HG03575 (cell line): Measurements from ENCODE around the gene ATP23.

ENCODE experiments used
- ATAC-seq: cut with Tn5 transposase; IDR thresholded peaks from one replicate; pipeline ENCODE4 v1.9.1; 2021; ENCODE audit not compliant: unreplicated experiment, insufficient number of reproducible peaks, low FRiP score; ENCODE audit errors: extremely low read depth

Gene ATP23, protein sequence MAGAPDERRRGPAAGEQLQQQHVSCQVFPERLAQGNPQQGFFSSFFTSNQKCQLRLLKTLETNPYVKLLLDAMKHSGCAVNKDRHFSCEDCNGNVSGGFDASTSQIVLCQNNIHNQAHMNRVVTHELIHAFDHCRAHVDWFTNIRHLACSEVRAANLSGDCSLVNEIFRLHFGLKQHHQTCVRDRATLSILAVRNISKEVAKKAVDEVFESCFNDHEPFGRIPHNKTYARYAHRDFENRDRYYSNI

DNA sequence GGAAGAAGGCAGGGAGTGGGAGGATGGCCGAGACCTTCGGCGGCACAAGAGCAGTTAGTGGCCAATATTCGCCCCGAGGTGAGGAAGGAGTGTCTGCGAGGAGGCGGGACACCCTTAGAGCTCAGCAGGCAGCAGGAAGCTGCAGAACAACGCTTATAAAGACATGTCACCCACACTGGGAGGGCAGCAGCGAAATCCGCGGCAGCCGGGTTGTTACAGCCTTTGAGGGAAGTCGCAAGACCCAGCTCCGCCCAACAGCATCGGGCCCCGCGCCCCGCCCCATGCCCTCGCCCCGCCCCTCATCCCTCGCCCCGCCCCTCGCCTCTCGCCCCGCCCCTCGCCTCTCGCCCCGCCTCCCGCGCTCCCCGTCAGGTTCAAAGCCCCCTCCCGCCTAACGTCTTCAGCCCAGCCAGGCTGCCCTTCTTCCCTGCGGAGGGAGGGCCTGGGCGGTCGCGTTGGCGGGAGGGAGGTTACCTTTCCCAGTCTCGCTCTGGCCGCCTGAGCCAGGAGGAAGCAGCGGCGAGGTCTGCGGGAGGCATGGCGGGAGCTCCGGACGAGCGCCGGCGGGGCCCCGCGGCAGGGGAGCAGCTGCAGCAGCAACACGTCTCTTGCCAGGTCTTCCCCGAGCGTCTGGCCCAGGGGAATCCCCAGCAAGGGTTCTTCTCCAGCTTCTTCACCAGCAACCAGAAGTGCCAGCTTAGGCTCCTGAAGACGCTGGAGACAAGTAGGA lies at the start of gene ATP23:
Gene ATP23, plus strand, starts transcription at position 403 of the 730 bp plus-strand sequence. Its CDS starts 135 bp downstream, at position 538.
- peak; percentile 85 for ATAC-seq

DNA sequence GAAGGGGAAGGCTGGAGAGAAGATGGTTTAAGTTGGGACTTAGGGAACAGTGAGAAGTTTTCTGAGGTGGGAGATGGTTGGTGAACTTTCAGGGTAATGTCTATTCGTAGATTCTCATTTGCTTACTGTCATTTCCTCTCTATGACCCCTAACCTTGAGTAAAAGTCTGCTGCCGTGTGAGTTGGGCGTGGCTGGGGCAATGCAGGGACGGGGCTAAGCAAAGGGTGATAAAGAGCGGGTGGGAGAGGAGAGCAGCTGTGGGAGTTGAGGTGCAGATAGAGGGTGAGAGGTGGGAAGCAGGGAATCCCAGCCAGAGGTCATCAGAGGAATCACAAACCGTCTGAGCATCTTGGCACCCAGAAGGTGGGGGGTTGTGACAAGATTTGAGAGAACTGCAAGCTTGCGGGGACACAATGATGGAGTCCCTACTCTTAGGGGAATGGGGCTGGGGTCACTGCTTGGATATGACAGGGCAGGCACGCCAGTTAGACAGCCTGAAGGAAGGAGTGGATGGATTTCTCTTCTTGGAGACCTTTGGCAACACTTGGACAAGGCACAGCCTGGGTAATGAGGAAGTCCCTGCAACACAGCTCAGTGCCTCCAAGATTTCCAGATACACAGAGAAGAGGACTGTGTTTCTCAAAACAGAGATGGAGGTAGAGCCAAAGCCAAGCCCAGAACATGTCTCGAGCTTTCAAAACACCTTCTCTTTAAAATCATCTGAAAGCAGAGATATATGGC lies 49.0 kb upstream of the ATP23 start:
- no peak for ATAC-seq

DNA sequence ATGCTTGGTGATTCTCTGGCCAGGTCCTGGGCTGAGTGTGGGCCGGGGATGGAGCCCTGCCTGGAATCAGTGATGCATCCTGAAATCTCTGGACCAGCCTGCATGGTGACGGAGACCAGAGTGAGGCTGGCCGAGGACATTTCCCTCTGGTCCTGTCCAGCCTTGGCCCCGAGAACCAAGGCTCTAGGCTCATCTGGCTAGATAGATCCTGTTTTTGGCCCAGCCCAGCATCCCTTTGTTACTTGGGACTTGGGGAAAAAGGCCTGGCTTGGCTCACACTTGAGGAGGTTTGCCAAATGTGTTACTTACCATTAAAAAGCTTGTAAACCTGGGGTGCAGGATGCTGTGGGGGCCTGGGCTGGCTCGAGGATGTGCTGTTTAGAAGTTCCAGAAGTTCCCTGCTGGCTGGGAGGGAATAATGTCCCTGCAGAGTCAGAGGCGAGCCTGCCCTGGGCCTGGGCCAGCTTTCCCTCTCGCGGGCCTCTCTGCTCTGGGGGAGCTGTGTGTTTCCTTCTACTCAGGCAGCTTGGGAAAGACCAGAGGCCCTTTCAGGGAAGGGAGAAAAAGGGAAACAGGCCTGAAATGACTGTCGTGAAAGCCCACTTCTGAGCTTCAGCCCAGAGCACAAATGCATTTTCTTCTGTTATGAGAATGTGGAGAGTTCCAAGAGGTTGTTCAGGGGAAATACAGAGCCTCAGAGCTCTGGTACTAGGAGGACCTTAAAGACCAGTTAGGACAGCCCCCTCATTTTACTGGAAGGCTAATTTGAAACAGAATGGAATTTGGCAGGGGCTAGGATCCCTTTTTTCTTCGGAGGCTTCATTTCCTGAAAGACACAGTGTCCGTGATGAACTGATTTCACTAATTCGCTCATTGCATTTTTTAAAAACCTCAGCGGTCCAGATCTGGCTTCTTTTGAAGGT lies 47.7 kb upstream of the ATP23 start:
- ATAC-seq, result no peak

DNA sequence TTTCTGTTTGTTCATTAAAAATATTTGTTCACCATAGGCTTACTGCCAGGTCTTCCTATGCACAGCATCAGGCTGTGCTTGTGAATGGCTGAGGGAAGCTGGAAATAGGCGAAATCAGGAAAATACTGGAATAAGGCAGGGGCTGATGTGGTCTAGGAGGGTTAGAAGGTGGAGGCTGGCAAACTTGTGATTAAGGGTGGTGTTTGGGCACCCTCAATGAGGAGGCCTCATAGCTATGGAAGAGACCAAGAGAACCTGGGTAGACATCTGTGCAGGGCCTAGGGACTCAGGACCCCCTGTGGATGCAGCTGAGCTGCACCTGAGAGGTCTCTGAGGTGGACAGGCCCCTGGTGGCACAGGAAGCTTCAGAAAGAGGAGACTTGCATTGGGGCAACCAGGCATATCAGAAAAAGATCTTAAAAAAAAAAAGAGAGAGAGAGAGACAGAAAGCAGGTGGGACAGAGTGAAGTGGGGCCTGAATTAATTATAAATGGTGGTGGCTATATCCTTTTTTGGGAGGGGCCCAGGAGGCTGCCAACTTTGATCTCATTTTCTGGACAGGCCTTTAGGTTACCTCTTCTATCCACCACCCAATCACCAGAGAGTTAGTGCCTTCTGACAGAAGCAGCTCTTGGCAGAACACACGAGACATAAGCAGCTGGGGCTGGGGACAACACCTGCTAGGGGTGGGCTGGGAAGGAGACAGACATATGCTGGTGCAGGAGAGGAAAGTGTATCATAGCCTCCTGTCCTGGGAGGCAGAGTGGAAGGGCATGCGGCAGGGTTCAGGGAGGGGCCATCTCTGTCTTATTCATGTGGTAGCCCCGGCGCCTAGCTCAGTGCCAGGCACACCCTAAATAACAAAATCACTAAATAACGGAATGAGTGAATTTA lies 46.7 kb upstream of the ATP23 start:
- ATAC-seq, result no peak

DNA sequence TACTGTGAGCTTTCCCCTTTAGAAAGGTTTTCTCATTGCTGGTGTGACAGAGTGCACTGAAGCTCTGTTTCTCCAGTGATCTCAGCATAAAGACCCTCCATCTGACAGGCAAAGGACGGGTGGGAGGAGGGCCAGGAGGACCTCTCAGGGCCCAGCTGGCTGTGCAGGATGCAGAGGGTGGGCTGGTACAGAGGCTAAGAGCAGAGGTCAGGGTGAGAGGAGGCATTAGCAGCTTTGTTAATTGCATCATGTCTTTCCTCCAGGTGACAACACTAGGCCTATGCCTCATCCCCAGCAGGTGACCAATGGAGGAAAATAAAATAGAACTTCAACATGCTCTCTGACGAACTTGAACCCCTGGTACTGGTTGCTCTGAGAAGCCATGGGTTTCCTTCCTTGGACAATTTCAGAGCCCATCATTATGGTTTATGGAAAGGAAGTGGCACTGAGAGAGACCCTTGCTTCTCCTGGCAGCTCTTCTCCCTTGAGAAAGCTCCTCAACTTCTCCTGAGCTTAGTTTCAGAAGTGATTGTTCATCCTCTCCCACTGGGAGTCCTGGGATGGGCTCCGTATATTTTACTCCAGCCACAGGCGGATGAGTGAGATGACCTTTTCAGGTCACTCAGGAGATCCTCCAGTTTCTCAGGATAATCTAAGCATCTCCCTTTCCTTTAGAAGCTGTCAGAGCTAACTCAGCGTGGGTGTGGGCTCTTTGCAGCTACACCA lies 45.8 kb upstream of the ATP23 start:
- ATAC-seq, result no peak

DNA sequence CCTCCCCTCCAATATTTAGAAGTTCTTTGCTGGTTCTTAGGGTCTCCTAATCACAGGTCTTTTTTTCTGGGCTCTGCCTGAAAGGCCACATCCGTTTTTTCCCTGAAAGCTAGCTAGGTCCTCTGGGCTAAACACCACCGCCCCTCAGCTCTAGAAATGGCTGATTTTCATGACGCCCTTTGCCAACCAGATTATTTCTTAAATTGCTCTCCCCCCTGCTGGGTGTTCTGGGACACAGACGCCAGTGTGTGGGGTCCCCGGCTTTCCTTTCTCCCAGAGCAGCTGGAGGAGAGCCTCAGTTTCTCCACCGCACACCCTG lies 45.3 kb upstream of the ATP23 start:
- no peak for ATAC-seq

DNA sequence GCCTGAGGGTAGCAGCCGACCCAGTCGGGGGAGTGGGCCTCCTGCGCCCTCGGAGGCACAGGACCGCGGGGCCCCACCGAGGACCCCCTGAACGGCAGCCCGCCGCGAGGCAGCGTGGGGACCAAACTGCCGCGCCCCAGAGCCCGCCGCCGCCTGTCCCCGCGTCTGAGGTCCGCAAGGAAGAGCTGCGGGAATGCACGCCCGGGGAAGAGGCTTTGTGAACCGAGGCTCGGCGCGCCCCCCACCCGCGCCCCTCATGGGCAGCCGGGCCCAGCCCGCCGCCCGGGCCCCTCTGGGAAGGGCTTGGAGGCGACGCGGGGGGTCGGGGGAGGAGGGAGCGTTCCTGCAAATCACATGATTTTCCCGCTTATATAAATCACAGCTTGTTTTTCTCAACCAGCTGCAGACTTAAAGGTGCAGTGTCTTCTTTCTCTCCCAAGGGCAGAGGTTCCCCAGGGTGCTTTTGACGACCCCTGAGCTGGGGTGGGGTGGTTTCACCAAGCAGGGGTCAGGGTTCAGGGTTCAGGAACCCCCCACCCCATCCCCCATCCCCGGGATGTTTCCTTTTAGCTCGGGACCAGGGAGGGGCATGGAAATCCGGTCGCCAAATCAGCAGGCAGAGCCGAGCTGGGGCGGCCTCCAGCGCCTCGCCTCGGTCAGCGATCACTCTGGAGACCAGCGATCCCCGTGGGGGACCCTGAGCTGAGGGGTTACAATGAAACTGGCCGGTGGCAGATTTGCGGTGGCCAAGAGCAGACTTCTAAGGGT lies 44.7 kb upstream of the ATP23 start:
- ATAC-seq, result no peak

DNA sequence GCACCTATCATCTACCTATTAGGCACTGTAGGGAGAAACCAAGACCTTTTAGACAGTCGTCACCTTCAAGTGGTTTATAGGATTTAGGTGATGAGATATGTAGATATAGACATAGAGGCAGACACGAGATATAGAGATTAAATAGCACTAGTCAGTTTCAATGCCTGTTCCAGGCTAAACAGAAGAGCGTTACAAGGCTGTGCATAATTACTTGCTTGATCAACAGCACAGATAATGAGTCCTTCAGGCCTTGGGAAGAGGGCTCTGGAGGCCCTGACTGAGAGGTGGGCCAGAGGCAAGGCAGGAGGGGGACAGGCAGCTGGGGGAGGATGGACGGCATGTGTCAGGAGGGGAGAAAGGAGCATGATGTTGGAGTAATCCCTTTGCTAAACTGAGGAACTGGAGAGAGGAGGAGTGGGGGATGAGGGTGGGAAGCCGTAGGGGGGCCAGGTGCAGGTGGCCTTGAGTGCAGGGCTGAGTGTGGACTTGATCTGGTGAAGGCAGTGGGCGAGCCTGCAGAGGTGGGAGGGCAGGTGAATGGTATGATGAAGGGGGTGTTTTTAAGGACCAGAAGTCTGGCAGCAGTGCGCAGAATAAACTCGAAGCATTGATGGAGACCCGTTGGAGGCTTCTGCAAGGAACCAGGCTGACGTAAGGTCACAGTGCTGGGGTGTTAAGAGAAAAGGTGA lies 43.9 kb upstream of the ATP23 start:
- no peak for ATAC-seq

DNA sequence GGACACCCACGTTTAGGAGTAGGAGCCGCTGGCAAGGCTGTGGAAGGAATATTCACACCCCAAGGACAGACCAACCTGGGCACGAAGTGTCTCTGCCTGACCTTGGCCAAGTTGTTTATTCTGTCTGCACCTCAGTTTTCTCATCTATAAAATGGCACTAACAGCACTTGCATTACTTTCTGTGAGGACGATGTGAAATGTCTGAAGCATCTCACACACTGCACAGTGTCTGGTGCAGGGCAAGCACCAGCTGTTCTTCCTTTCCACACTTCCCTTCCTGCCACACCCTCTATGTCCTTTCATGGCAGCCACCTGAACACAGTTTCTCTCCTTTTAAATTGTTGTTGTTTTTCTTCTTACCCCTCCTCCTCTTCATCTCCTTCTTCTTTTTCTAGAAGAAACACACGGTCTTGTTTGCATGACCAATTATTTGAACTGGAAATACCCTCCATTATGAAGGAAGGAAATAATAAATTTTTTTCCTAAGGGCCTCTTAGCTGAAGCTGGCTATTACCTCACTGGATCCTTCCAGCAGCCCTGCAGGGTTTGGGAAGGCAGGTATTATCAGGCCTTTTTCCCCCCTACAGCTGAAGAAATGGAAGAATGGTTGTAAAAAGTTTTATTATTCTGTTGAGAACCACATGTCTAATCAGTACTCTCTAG lies 42.9 kb upstream of the ATP23 start:
- no peak for ATAC-seq

DNA sequence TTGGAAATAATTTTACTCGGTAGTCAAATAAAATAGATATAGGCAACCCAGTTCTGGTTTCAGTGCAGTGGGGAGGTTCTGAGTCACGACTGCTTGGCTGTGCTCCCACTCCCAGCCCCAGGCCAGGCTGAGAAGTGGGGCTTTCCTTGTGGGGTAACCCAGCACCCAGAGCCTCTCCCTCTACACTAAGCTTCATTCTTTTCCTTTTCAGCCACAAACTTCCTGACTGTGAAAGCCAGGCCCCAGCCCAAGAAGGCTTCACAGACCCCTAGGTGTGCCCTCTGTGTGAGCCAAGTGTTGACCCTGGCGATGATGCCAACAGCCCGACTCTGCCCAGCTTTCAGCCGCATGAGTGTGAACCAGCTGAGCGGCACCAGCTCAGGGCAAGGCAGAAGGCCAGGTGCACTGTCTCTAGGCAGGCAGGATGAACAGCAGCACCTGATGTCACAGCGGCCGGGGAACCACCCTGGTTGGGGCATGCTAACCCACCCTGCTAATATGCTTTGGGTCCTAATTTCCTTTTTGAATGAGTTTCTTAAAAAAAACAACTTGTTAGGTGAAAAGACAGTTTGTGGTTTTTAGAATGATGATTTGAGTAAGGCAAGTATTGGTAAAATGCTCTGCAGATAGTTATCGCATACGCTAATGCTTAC lies 42.2 kb upstream of the ATP23 start:
- peak; percentile 61 for ATAC-seq

DNA sequence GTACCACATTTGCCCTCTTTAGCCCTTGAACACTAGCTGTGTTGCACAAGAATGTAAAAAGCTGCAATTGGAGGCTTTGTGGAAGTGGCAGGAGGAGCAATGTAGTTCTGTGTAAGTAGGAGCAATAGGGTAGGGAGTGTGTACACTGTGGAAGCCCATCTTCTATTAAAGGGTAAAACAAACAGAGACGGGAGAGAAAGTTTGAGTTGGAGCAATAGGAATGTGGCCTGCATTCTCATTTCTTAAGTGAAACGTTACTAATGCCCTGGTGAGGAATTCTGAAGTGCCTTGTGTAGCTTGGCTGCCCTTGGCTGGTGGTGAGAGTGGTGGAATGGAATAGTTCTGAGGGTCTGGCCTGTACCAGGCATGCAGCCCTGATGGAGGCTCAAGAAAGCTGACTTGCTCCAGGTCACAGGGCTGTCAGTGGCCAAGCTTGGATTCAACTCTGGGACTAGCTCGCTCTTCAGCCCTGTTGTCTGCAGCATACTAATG lies 38.8 kb upstream of the ATP23 start:
- ATAC-seq, result no peak

DNA sequence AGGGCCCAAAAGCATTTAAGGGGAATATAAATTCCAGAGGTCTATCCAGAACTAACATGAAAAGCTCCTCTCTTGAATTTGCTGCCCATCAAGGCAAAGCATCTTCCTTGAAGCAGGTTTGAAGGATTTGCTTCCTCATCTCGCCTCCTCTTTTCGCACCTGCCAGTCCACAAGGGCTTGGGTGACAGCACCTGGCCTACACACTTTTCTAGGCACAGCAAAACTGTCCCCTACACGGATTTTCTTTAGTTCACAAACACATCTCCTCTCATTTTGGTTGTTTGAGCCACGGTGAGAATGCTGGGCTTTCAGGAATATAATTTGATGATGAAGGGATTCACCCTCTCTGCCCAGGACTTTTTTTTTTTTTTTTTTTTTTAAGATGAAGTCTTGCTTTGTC lies 36.9 kb upstream of the ATP23 start:
- ATAC-seq, result no peak

DNA sequence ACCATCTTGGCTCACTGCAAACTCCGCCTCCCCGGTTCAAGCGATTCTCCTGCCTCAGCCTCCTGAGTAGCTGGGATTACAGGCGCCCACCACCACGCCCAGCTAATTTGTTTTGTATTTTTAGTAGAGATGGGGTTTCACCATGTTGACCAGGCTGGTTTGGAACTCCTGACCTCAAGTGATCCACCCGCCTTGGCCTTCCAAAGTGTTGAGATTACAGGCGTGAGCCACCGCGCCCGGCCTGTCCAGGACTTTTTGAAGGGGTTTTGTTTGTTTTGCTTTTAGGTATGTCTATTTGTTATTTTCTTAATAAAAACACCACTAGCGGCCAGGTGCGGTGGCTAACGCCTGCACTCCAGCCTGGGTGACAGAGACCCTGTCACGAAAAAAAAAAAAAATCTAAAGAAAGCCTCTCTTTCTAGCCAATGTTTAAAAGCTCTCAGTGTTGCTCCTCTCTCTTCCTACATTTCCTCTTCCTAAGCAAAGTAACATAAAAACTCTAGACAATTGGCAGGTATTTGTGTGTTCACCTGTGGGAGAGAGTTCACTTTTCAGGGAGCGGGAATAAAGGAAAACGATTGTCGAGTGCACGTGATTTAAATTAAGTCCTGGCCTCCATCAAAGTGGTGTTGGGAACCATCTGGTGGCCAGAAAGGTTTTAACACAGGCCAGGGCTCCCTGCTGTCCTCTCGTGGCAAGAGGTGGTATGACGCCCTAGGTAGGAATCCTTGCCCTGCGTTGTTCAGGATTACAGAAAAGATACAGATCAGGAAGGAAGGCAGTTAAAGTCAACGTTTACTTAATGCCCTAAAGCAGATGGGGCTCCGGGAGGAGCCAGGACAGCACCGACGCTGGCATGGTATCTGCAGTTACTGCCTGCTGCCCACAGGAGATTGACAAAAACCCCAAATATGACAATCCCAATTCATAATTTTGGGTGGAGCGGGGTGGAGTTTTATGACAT lies 36.2 kb upstream of the ATP23 start:
- ATAC-seq, result peak; percentile 79

DNA sequence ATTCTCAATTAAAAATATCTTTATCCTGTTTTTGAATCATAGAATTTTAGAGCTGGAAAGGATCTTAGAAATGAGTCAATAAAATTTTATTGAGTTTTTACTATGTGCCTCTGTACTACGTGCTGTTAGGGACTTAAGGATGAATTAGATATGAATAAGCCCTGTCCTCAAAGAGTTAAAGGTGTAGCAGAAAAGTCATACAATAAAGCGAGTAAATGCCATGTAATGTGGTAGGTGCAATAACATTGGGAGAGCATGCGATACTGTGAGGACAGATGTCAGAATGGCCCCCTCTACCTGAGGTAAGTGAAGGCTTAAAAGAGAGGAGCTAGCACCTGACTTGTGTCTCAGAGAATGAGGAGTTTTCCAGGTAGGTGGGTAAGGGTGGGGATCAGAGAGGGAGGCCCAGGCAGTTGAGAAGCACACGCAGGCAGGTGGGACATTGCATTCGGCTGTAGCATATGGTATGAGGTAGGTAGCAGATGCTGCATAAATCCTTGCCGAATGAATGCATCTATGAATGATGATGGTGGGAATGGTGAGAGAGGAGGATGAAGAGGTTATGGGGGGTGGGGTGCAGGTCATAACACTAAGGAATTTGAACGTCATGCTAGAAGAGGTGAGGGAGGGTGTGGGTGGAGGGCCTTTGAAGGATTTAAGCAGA lies 35.4 kb upstream of the ATP23 start:
- ATAC-seq, result no peak
